Heart left ventricle (tissue), 13 donors: ENCODE data around the gene PLPP6.

Experiments
- CTCF ChIP-seq, 12 donors: fragments of 200-600 bp; sonication (generic) in 4 of 12; IDR thresholded peaks; one replicate each; pipeline versions ENCODE4 v1.5.0 to v1.8.0; 2018 to 2022; ENCODE audit warnings: antibody characterized with exemption in 12 of 12, mild to moderate bottlenecking in 5 of 12
- POLR2A ChIP-seq, 2 donors: fragments of 450-650 bp; IDR thresholded peaks; one replicate each; pipeline ENCODE4 v1.6.1; 2017; ENCODE audit warnings: antibody characterized with exemption in 2 of 2, mild to moderate bottlenecking in 2 of 2, moderate library complexity in 2 of 2
- donor health status: ischemic (EF 13 %, LVEDD 7.1; RV severe dilation, severe dysfunction).
- donor health status: DM: no; HTN: yes; CAD: no.
- donor health status: DM: no; HTN: no; CAD: no.
- donor health status: ischemic (EF 25% LVEDD 6.9; RV normal size, moderate dysfunction).
- donor health status: ischemic (EF 25% LVEDD 5.7; RV mildly dilated, moderate dysfunction).
- donor health status: ischemic (EF 35%, LVEDD 5.7; RV mildly dilated, moderate dysfunction).
- donor health status: nonischemic (EF 11% LVEDD 7.7; RV severe dilation, severe dysfunction).
- donor health status: DM: yes; HTN: yes; CAD: no.
- donor health status: PGD.
- donor health status: ischemic (EF 29% LVEDD 5.4; RV normal size, mild dysfunction).
- donor health status: nonischemic (EF 23%, LVEDD 6.1; RV moderate dilation, normal function).

GRCh38 chr9:4670591-4670990 lies 8.5 kb downstream of the PLPP6 start:
- no peak for TF ChIP-seq CTCF (IDR thresholded peaks at IDR 0.05)
- no peak for TF ChIP-seq POLR2A (IDR thresholded peaks at IDR 0.05)
